GM21528 (cell line): ENCODE results near the gene ATP5ME.
"Not testable (repeated sequence)": the region's sequence is repeated elsewhere in the genome, so short reads cannot be mapped to it uniquely, and the experiment has no call there.

ENCODE experiments used
- ATAC-seq: cut with Tn5 transposase; IDR thresholded peaks from one replicate; pipeline ENCODE4 v1.9.1; 2021; ENCODE audit warnings: mild to moderate bottlenecking, moderate library complexity; ENCODE audit not compliant: unreplicated experiment, low FRiP score

The ATP5ME gene

GRCh38 chr4:657834-658667, 16.0 kb downstream of the ATP5ME start:
- no peak for ATAC-seq

DNA sequence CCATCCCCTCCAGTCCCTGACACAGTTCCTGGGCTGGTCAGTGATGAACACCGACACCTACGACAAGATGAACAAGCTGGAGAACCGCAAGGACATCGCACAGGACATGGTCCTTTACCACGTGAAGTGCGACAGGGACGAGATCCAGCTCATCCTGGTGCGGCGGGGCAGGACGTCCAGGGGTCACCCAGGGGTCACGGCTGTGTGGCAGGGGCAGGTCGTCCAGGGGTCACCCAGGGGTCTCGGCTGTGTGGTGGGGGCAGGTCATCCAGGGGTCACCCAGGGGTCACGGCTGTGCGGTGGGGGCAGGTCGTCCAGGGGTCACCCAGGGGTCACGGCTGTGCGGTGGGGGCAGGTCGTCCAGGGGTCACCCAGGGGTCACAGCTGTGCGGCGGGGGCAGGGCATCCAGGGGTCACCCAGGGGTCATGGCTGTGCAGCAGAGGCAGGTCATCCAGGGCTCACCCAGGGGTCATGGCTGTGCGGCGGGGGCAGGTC, 16.7 kb downstream of the ATP5ME start:
- ATAC-seq: no peak

DNA sequence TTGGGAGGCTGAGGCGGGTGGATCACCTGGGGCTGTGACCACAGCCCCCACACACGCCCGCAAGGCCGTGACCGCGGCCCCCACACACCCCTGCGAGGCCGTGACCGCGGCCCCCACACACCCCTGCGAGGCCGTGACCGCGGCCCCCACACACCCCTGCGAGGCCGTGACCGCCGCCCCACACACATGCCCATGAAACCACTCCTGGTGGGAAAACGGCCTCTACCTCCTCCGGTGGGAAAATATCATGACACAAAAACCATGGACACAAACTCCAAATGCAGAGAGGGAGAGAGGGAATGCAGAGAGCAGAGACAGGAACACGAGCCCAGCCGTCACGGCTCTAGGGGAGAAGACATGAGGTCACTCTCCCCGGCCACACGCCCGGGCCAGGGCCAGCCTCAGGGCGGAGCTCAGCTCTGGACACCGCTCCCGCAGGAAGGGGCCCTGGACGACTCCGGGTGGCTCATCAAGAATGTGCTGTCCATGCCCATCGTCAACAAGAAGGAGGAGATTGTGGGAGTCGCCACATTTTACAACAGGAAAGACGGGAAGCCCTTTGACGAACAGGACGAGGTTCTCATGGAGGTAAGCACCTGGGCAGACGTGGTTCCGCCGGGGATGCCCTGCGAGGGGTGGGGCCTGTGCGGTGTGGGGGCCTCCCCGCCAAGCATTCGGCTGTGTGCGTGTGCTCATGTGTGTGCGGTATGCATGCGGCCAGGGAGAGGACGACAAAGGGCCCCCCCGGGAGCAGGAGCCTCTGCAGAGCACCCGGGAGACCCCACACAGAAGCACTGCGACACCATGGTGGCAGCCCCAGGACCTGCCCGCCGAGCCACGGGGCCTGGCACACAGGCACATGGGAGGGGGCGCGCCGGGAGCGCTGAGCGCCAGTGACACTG, 17.4 kb downstream of the ATP5ME start:
- no peak for ATAC-seq

GRCh38 chr4:655464-656151, 18.5 kb downstream of the ATP5ME start:
- ATAC-seq: no peak

GRCh38 chr4:654871-655463, 19.1 kb downstream of the ATP5ME start:
- ATAC-seq: no peak

GRCh38 chr4:654503-654845, 19.6 kb downstream of the ATP5ME start:
- no peak for ATAC-seq

GRCh38 chr4:653831-654502, 20.1 kb downstream of the ATP5ME start:
- no peak for ATAC-seq

- no peak for ATAC-seq
Measured at GRCh38 chr4:653080-653821, 20.8 kb downstream of the ATP5ME start.

GRCh38 chr4:651884-652642, 22.0 kb downstream of the ATP5ME start:
- no peak for ATAC-seq

GRCh38 chr4:650951-651883, 22.9 kb downstream of the ATP5ME start:
- no peak for ATAC-seq

GRCh38 chr4:650461-650860, 23.6 kb downstream of the ATP5ME start:
- ATAC-seq: no peak

DNA sequence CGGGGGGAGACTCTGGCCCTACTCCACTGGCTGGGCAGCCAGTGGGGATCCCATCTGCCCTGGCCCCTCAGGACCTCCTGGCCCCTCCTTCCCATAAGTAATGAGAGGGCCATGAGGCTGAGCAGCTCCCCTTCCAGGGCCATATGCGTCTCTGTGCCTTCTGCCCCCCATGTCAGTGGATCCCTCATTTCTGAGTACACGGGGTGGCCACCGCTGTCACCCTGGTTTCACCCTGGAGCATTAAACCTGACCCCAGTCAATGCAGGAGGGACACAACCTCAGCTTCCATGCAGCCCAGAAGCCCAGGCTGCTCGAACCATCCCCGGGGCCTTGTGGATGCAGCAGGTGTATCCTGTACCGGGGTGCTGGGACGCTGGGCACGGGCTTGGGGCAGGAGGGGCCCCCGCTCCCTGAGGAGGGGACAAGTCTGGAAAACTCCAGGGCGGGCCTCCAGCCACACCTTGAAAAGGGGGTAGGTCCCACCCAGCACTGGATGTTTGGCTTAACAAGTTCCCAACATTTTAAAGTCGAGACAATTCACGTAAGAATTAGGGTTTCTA, 24.2 kb downstream of the ATP5ME start:
- ATAC-seq: no peak

DNA sequence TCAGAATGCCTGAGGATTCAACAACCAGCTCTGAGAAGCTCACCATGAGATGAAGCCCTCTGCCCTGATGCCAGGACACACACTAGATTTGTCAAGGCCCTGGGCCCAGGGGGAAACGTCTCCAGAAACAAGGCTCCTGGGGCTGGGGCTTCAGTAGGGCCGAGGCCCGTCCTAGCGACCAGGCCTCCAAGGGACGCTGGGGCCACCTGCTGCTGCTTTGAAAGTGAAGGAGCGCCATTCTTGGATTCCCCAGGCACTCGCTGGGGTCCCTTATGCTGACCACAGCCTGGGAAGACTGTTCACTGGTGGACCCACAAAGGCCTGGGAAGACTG, 24.8 kb downstream of the ATP5ME start:
- ATAC-seq: no peak

GRCh38 chr4:648579-649292, 25.3 kb downstream of the ATP5ME start:
- ATAC-seq: no peak

DNA sequence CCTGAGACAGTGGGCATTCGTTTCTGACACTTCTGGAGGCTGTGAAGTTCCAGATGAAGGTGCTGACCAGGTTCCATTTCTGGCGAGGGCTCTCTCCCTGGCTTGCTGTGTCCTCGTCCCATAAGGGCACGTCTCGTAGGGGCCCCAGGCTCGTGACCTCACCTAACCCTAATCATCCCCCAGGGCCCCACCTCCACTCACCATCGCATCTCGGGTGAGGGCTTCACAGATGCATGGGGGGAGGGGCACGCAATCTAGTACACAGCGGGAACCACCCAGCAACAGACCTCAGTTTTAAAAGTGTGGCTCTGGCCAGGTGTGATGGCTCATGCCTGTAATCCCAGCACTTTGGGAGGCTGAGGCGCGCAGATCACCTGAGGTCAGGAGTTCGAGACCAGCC, 26.6 kb downstream of the ATP5ME start:
- ATAC-seq: no peak

GRCh38 chr4:646460-646859, 27.6 kb downstream of the ATP5ME start:
- ATAC-seq: no peak

DNA sequence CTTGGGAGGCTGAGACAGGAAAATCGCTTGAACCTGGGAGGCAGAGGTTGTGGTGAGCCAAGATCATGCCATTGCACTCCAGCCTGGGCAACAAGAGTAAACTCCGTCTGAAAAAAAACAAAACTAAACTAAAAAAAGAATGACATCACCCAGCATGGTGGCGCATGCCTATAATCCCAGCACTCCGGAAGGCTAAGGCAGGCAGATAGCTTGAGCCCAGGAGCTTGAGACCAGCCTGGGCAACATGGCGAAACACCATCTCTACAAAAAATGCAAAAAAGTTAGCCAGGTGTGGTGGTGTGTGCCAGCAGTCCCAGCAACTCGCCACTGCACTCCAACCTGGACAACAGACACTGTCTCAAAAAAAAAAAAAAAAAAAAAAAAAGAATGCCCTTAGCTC, 31.7 kb downstream of the ATP5ME start:
- ATAC-seq: not testable (repeated sequence)
